Measurements from ENCODE around the gene SCD5. TPM values are rescaled to one million over a fixed set of nuclear protein-coding genes. Genes with fewer than 3 reads are reported as not detected.

SCD5 gene
- total RNA-seq, 1 donor from 2014 or later = 27.2 TPM

GRCh38 chr4:82733636-82734035 lies 65.0 kb downstream of the SCD5 start:
- DNase-seq (ENCODE audit: low spot score) = no peak

- DNase-seq (ENCODE audit: low spot score) = no peak
Measured at GRCh38 chr4:82728301-82728700, 70.3 kb downstream of the SCD5 start.

GRCh38 chr4:82726596-82726995 lies 72.0 kb downstream of the SCD5 start:
- DNase-seq (ENCODE audit: low spot score) = no peak

GRCh38 chr4:82721819-82722423 lies 76.7 kb downstream of the SCD5 start:
- no peak for DNase-seq (ENCODE audit: low spot score)

GRCh38 chr4:82718162-82718940 lies 80.2 kb downstream of the SCD5 start:
- peak; percentile 13 for DNase-seq (ENCODE audit: low spot score)

- no peak for DNase-seq (ENCODE audit: low spot score)
Measured at GRCh38 chr4:82715731-82716617, 82.6 kb downstream of the SCD5 start.

- DNase-seq (ENCODE audit: low spot score) = no peak
Measured at GRCh38 chr4:82713856-82714255, 84.7 kb downstream of the SCD5 start.

- DNase-seq (ENCODE audit: low spot score) = no peak
Measured at GRCh38 chr4:82712561-82712960, 86.0 kb downstream of the SCD5 start.

- DNase-seq (ENCODE audit: low spot score) = no peak
Measured at GRCh38 chr4:82711158-82711785, 87.3 kb downstream of the SCD5 start.

- DNase-seq (ENCODE audit: low spot score) = no peak
Measured at GRCh38 chr4:82710197-82710929, 88.2 kb downstream of the SCD5 start.

GRCh38 chr4:82708982-82709381 lies 89.6 kb downstream of the SCD5 start:
- no peak for DNase-seq (ENCODE audit: low spot score)

- DNase-seq (ENCODE audit: low spot score) = peak; percentile 21
Measured at GRCh38 chr4:82706349-82707000, 92.1 kb downstream of the SCD5 start.

- DNase-seq (ENCODE audit: low spot score) = no peak
Measured at GRCh38 chr4:82705928-82706300, 92.7 kb downstream of the SCD5 start.

- no peak for DNase-seq (ENCODE audit: low spot score)
Measured at GRCh38 chr4:82705169-82705927, 93.2 kb downstream of the SCD5 start.

- no peak for DNase-seq (ENCODE audit: low spot score)
Measured at GRCh38 chr4:82704156-82704555, 94.4 kb downstream of the SCD5 start.

GRCh38 chr4:82698412-82698811 lies 100.2 kb downstream of the SCD5 start:
- no peak for DNase-seq (ENCODE audit: low spot score)

- no peak for DNase-seq (ENCODE audit: low spot score)
Measured at GRCh38 chr4:82697561-82697960, 101.0 kb downstream of the SCD5 start.

- DNase-seq (ENCODE audit: low spot score) = no peak
Measured at GRCh38 chr4:82696117-82696860, 102.3 kb downstream of the SCD5 start.

GRCh38 chr4:82694892-82695291 lies 103.7 kb downstream of the SCD5 start:
- DNase-seq (ENCODE audit: low spot score) = no peak

All from umbilical cord (tissue), 2 donors.